Measurements from ENCODE around the gene ICAM1. TPM values are rescaled to one million over a fixed set of nuclear protein-coding genes. Genes with fewer than 3 reads are reported as not detected.
A peak's percentile ranks its signal among the peaks of the same experiment; 100 is the strongest.

The ICAM1 gene
- total and polyA plus RNA-seq, 2 of the 13 experiments (the other 11 are each of a cell fraction or from before 2014, with no cell fraction given) = 37.9 to 98.4 TPM

GRCh38 chr19:10332158-10332964 is 61.4 kb downstream of the ICAM1 start (continued):
- TF ChIP-seq ZNF558 (CRISPR knock-in tag; IDR thresholded peaks at IDR 0.05; ENCODE audit: borderline replicate concordance) (no peak), MED1 (CRISPR knock-in tag; IDR thresholded peaks at IDR 0.05) (no peak), POLR2G (IDR thresholded peaks at IDR 0.05; ENCODE audit: low read depth, low read length) (peak; percentile 50; the same call in 1 of the 2 replicates), CTCF (CRISPR knock-in tag; IDR thresholded peaks at IDR 0.05) (peak; percentile 12; the same call in 1 of the 2 replicates), CC2D1A (CRISPR knock-in tag; IDR thresholded peaks at IDR 0.05) (no peak), ZNF576 (CRISPR knock-in tag; IDR thresholded peaks at IDR 0.05) (no peak), ZNF687 (CRISPR knock-in tag; IDR thresholded peaks at IDR 0.05) (peak; percentile 62), STAT6 (CRISPR knock-in tag; IDR thresholded peaks at IDR 0.05; ENCODE audit: borderline replicate concordance) (no peak), ZNF709 (CRISPR knock-in tag; IDR thresholded peaks at IDR 0.05) (no peak), ZNF256 (CRISPR knock-in tag; conservative IDR thresholded peaks at IDR 0.05) (no peak), MXD1 (CRISPR knock-in tag; IDR thresholded peaks at IDR 0.05) (no peak; the same call in 1 of the 2 replicates), NFE2L1 (CRISPR knock-in tag; IDR thresholded peaks at IDR 0.05; ENCODE audit: borderline replicate concordance) (no peak), MEIS2 (CRISPR knock-in tag; IDR thresholded peaks at IDR 0.05) (no peak), POLR2AphosphoS5 (IDR thresholded peaks at IDR 0.05; ENCODE audit: low read depth, low read length) (peak; percentile 27; the same call in 1 of the 2 replicates)
- TF ChIP-seq, protein P1, sequence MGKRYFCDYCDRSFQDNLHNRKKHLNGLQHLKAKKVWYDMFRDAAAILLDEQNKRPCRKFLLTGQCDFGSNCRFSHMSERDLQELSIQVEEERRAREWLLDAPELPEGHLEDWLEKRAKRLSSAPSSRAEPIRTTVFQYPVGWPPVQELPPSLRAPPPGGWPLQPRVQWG (CRISPR knock-in tag; IDR thresholded peaks at IDR 0.05; ENCODE audit: borderline replicate concordance, low read depth) = no peak
- TF ChIP-seq, protein P2, sequence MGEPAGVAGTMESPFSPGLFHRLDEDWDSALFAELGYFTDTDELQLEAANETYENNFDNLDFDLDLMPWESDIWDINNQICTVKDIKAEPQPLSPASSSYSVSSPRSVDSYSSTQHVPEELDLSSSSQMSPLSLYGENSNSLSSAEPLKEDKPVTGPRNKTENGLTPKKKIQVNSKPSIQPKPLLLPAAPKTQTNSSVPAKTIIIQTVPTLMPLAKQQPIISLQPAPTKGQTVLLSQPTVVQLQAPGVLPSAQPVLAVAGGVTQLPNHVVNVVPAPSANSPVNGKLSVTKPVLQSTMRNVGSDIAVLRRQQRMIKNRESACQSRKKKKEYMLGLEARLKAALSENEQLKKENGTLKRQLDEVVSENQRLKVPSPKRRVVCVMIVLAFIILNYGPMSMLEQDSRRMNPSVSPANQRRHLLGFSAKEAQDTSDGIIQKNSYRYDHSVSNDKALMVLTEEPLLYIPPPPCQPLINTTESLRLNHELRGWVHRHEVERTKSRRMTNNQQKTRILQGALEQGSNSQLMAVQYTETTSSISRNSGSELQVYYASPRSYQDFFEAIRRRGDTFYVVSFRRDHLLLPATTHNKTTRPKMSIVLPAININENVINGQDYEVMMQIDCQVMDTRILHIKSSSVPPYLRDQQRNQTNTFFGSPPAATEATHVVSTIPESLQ (CRISPR knock-in tag; conservative IDR thresholded peaks at IDR 0.05) = no peak

Data from HepG2 (cell line).